A172 (cell line): ENCODE results near the gene CLDN6. TPM values are rescaled to one million over a fixed set of nuclear protein-coding genes. Genes with fewer than 3 reads are reported as not detected.

Experiments used
- DNase-seq: peaks from one replicate; pipeline ENCODE4 v3.0.0-alpha.2; 2015; ENCODE audit warnings: low spot score
- total RNA-seq: library from RNA; depleted of rRNA; stranded (reverse); fragments of >200 nt; shearing (Covaris generic); gene quantifications from 2 replicates; pipeline ENCODE4 v1.2.3, GENCODE V29; 2014

The CLDN6 gene
- total RNA-seq, 1 experiment from 2014 or later: 0.41 TPM

DNA sequence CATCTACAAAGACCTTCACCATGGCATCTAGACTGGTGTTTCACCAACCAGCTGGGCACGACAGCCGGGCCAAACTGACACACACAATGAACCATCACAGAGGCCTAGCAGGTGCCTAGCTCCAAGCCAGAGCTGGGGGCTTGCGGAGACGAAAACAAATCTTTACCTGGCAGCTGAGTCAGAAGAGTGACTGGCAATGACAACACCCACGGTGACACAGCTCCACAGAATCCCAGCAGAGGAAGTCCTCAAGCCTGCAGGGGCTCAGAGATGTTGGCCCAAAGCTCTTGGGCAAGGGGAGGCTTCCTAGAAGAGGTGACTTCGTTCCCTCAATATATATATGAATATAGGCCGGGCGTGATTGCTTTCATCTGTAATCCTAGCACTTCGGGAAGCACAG is 33.5 kb upstream of the CLDN6 start:
- DNase-seq: no peak

GRCh38 chr16:3051009-3051408 is 33.0 kb upstream of the CLDN6 start:
- no peak for DNase-seq

- no peak for DNase-seq
Measured at GRCh38 chr16:3050487-3050886, 32.5 kb upstream of the CLDN6 start.

GRCh38 chr16:3049921-3050481 is 32.0 kb upstream of the CLDN6 start:
- no peak for DNase-seq

- DNase-seq: no peak
Measured at GRCh38 chr16:3047387-3047720, 29.4 kb upstream of the CLDN6 start.

GRCh38 chr16:3046641-3047386 is 28.8 kb upstream of the CLDN6 start:
- DNase-seq: no peak

DNA sequence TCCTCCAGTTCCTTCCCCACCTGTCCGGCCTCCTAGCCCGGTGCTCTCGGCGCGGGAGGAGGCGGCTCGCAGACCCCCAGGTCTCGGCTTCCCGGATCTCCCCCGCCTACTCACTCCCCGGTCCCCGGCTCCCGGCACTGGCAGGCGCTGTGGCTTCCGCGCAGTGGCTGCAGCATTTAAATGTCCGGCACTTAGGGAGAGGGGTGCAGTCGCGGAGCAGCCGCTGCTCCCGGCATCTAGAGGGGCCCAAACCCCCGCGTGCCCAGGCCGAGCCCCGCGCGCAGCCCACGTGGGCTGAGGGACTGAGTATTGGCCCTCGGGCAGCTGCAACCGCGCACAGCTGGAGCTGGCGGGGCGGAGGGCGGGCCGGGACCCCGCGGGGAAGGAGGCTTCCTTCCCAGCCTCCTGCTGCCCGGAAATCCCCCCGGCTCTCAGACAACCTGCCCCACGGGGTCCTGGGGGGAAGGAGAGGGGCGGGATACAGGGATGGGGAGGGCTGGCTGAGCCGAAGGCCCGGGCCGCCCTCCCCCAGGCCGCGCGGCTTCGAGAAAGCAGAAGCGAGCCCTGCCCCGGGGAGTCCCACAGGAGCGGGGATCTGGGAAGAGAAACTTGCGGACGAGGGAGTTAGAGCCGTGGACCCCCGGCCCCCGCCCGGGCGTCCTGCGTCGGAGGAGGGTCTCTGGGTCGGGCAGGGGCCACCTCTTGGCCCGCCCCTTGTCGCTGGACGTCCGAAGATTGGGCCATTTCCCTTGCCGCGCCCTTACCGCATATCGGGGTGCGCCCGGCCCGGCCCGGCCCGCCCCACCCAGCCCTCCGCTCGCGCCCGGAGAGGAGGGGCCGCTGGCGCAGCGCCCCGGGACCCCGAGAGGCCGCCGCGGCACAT is 28.0 kb upstream of the CLDN6 start, which contains the start of gene MMP25:
MMP25 (plus strand) TSS at position 804 of the 883 bp plus-strand sequence. CDS start 357 bp downstream, outside the sequence.
- no peak for DNase-seq

DNA sequence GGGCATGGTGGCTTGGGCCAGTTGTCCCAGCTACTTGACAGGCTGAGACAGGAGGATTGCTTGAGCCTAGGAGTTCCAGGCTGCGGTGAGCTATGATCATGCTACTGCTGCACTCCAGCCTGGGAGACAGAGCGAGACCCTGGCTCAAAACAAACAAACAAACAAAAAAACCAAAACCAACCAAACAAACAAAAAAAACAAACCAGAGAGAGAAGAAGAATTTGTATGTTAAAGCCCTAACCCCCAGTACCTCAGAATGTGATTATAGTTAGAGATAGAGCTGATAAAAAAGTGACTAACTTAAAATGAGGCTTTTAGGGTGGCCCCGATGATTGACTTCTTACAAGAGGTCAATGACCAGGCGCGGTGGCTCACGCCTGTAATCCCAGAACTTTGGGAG is 26.7 kb upstream of the CLDN6 start:
- DNase-seq: no peak

- no peak for DNase-seq
Measured at GRCh38 chr16:3042376-3042775, 24.4 kb upstream of the CLDN6 start.

- DNase-seq: no peak
Measured at GRCh38 chr16:3038896-3039295, 20.9 kb upstream of the CLDN6 start.

DNA sequence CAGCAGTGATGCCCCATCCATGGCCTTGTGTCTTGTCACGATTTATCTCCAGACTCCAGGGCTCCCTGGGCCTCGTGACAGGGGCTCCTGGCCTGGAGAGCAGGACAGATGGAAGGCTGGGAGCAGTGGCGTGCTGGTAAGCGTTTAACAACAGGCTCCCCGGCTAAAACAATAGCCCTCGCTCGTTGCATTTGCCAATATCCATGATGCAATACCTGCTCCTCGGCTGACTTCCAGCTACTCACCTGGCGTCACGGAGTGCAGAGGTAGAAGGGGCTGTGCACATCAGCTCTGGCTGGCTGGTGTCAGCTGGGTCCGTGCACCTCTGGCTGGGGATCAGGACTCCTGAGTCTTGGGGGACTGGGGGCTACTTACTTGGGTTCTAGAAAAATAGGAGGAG is 20.3 kb upstream of the CLDN6 start:
- no peak for DNase-seq

GRCh38 chr16:3036726-3037315 is 18.8 kb upstream of the CLDN6 start, which contains the start of gene BICDL2:
Gene BICDL2 (minus strand): TSS chr16:3036944. CDS start chr16:3035496, 1,448 bp downstream.
- DNase-seq: no peak

- DNase-seq: no peak
Measured at GRCh38 chr16:3035972-3036725, 18.2 kb upstream of the CLDN6 start.

- DNase-seq: no peak
Measured at GRCh38 chr16:3035289-3035971, 17.4 kb upstream of the CLDN6 start.

DNA sequence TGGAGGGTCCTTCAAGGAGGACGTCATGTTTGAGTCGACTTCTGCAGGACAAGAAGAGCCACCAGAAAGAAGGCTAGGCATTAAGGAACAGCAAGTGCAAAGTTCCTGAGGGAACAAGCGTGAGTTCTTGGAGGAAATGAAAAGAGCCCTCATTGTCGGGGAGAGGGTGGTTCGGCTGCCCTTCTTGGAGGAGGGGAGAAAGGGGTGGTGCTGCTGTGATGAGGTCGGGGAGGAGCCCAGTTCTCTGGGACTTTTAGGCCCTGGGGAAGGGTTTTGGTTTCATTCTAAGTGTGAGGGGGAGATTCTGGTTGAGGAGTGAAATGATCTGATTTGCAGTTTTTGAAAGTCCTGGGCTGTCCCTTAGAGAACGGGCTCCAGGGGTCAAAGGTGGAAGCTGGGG is 14.6 kb upstream of the CLDN6 start:
- DNase-seq: no peak

DNA sequence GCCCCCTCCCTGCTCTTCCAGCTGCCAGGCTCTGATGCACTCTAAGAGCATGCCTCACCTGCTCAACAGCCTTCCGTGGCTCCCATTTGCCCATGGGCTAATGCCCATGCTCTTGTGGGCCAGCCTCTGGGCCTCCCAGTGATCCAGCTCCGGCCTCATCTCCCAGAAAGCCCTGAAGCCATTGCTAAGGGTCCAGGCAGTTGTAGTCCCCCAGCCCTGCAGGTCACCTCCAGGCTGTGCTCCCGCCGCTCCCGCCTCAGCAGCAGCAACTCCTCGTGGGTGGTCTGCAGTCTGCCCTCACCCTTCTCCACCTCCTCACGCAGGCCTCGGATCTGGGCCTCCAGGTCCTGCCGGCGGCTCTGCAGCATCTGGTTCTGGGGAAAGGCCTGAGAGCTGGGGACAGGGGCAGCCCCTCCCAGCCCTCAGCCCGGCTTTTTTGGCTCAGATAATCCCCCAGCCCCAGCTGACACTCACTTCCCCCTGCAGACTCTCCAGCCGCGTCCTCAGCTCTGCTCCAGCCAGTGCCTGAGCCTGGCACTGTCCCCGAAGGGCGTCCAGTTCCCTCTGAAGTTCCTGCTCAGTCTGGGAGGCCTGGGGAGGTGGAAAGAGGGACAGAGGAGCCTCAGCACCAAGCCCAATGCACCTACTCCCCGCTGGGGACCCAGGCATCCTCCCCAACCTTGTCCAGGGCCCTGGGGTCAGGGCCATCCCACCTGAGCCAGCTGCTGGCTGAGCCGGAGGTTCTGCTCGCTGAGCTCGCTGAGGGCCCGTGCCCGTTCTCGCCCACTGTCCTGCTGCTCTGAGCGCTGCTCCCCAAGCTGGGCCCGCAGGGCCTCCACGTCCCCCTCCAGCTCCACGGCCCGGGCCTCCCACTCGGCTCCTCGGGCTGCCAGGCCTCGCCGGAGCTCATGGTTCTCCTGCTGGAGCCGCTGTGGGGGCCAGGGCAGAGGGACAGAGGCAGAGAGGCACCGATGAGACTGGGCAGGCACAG is 12.5 kb upstream of the CLDN6 start:
- DNase-seq: no peak

- no peak for DNase-seq
Measured at GRCh38 chr16:3029491-3030221, 11.7 kb upstream of the CLDN6 start.

- no peak for DNase-seq
Measured at GRCh38 chr16:3028716-3029319, 10.8 kb upstream of the CLDN6 start.
